GM12891 (cell line): ENCODE data around the gene SPON2.

ENCODE experiments used
- POLR2AphosphoS5 ChIP-seq: IDR thresholded peaks from 2 replicates; pipeline ENCODE4 v1.6.1; 2011; ENCODE audit warnings: low read depth, low read length, control low read depth
- SPI1 ChIP-seq: IDR thresholded peaks from 2 replicates; pipeline ENCODE4 v1.6.1; 2011; ENCODE audit warnings: low read depth, low read length, control low read depth

DNA sequence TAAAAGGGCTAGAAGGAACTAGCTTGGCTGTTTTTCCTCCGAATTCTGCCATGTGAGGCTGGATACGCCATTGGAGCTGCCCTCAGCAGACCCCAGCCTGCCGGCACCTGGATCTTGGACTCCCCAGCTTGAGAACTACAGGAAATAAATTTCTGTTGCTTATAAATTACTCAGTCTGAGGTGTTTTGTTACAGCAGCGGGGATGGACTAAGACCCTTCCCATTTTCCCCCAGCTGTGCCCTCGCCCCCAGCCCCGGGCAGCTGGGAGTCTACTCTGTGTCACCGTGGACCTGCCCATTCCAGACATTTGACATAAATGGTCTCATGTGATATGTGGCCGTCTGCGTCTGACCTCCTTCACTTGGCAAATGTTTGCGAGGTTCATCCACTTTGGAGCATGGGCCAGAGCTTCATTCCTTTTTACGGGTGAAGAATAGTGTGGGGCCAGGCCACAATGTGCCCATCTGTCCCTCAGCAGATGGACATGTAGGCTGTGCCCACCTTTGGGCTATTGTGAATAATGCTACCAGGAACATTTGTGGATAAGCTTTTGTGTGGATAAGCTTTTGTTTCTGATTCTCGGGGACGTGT lies 30.7 kb upstream of the SPON2 start:
- TF ChIP-seq POLR2AphosphoS5 (no peak), SPI1 (no peak)
